ENCODE measurements around the gene CRACDL.

Gene CRACDL

GRCh38 chr2:98786179-98786578, 149.8 kb downstream of the CRACDL start:
- in situ Hi-C loops (cut with HindIII; ENCODE audit: low sequenced_read_pairs): no loop called here

DNA sequence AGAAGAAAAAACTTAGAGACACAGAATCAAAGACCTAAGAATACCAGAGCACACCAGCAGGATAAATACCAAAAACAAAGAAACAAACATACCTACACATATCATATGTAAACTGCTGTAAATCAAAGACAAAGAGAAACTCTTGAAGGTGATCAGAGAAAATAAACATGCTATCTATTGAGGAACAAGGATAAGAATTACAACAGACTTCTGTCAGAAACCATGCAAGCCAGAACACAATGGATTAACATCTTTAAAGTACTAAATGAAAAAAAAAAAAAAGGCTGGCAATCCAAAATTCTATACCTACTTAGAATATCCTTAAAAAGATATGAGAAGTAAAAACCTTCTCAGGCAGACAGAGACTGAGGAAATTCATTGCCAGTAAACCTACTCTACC, 153.5 kb downstream of the CRACDL start:
- in situ Hi-C loops (cut with HindIII; ENCODE audit: low sequenced_read_pairs): no loop called here

DNA sequence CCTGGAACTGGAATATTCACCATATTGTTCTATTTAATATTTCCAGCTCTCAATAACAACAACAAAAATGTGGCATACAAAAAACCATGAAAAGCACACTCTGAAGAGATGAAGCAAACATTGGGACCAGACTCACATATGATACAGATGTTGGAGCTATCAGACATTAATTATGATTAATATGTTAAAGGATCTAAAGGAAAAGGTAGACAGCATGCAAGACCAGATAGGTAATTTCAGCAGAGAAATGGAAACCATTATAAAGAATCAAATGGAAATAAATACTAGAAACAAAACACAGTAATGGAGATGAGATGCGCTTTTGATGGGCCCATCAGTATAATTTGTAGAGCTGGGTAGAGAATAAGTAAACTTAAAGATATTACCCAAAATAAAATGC, 154.2 kb downstream of the CRACDL start:
- in situ Hi-C loops (cut with HindIII; ENCODE audit: low sequenced_read_pairs): no loop called here

GRCh38 chr2:98778741-98779483, 157.1 kb downstream of the CRACDL start:
- in situ Hi-C loops (cut with HindIII; ENCODE audit: low sequenced_read_pairs): loop anchor here (5.0 kb wide), 1 partner anchor 47 kb away; the partner anchor contains the start of gene MGAT4A

- in situ Hi-C loops (cut with HindIII; ENCODE audit: low sequenced_read_pairs): loop anchor here (5.0 kb wide), 1 partner anchor 46 kb away; the partner anchor contains the start of gene MGAT4A
Observed at GRCh38 chr2:98778151-98778550, 157.9 kb downstream of the CRACDL start.

DNA sequence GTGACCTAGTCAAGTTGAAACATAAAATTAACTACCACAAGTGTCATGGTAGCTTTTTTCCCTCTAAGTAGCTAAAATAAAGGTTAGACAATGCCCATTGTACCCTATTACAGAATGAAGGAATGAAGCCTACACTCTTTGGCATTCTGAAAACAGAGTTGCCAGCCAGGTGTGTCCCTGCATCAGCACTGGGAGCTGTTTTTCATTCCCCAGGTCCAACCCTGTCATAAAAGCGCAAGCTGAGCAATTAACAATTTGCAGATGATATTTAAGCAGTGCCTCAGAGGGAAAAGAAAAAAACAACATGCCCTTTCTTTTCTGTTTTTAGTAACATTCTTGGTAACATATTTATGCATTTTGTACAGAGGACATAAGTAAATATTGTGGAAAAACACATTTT, 158.3 kb downstream of the CRACDL start:
- in situ Hi-C loops (cut with HindIII; ENCODE audit: low sequenced_read_pairs): loop anchor here (5.0 kb wide), 1 partner anchor 45 kb away; the partner anchor contains the start of gene MGAT4A

GRCh38 chr2:98777076-98777475, 158.9 kb downstream of the CRACDL start:
- in situ Hi-C loops (cut with HindIII; ENCODE audit: low sequenced_read_pairs): loop anchor here (5.0 kb wide), 1 partner anchor 45 kb away; the partner anchor contains the start of gene MGAT4A

- in situ Hi-C loops (cut with HindIII; ENCODE audit: low sequenced_read_pairs): loop anchor here (5.0 kb wide), 1 partner anchor 44 kb away; the partner anchor contains the start of gene MGAT4A
Observed at GRCh38 chr2:98776136-98776535, 159.9 kb downstream of the CRACDL start.

DNA sequence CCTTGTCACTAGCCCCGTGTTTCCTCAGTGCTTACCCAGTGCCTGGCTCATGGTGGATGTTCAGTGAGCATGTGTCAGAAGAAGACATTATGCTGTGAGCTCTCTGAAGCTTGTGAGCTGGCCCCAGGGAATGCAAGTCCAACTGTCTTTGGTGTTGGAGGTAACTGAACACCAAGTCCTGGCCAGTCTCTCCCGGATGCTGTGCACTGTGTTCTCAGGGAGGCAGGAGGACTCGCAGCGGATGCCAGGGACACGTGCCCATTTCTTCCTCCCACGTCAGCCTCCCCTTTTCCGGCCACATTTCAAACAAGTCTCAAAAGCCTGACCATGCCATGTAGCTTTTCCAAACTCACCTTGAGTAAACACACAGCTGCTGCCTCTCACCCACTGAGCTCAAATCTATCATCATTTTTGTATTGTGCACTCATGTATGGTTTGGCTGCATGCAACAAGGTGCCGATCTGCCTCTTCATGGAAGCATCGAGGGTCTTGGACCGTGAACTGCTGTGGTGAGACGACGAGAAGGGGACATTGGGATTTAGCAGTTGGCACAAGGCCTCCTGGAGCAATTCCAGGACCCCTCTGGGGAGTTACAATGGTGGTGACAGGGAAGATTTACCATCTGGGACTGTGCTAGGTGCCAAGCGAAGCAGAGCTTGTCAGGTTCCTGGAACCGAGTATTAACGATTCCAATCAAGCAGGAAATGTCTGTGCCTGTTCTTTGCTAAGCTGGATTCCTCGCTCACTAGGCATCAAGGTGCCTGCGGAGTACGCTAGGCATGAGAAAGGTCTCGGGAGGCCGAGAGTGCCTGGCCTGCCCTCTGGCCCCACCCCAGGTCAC, 160.7 kb downstream of the CRACDL start:
- in situ Hi-C loops (cut with HindIII; ENCODE audit: low sequenced_read_pairs): loop anchor here (5.0 kb wide), 1 partner anchor 43 kb away; the partner anchor contains the start of gene MGAT4A

DNA sequence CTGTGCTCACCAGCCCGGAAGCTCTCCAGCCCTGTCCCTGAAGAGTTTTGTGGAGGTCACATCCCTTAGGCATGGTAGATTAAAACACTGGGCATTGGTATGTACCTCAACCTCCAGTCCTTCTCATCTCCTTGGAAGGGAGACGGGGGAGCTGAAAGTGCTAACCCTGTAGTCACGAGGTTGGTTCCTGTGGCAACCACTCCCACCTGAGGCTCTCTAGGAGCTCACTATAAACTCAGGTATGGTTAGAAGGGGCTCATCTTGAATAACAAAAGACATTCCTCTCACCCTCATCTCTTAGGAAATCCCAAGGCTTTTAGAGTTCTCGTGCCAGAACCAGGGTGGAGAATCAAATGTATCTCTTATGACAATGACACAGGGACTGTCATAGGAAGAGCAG, 162.1 kb downstream of the CRACDL start:
- in situ Hi-C loops (cut with HindIII; ENCODE audit: low sequenced_read_pairs): no loop called here

GRCh38 chr2:98773169-98773568, 162.9 kb downstream of the CRACDL start:
- in situ Hi-C loops (cut with HindIII; ENCODE audit: low sequenced_read_pairs): no loop called here

- in situ Hi-C loops (cut with HindIII; ENCODE audit: low sequenced_read_pairs): no loop called here
Observed at GRCh38 chr2:98772536-98772935, 163.5 kb downstream of the CRACDL start.

DNA sequence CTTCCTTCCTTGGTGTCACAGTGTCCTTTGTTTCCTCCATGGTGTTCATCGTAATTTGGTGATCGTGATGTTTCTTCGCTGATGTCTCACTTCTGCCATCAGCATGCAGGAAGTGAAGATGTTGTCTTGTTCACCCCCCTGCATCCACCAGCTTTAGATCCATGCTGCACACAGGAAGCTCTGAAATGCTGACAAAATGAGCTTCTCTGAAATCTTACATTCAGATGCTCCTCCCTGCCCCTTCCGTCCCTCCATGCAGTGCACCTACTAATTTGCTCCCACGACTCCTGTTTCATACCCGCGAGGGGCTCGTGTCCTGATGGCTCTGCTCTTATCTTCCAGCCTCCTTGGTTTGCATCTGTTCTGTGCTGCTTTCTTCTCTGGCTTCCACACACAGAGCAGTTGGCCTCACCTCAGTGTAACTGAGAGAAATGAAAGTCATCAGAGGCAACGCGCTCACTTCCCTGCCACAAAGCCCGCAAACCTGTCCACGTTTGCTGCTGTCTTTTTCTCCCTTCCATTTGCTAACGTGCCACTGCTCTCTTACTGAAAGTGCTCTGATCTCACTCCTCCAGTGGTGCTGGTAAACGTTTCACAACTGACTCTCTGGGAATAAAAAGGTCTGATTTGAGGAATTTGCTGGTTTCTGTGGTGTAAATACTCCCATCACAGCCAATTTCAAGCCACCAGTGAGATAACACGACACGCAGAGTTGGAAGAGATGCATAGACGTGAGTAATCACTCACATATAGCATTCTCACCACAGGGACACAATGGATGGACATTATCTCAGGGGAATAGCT, 164.1 kb downstream of the CRACDL start:
- in situ Hi-C loops (cut with HindIII; ENCODE audit: low sequenced_read_pairs): no loop called here

GRCh38 chr2:98771264-98771663, 164.8 kb downstream of the CRACDL start:
- in situ Hi-C loops (cut with HindIII; ENCODE audit: low sequenced_read_pairs): no loop called here

DNA sequence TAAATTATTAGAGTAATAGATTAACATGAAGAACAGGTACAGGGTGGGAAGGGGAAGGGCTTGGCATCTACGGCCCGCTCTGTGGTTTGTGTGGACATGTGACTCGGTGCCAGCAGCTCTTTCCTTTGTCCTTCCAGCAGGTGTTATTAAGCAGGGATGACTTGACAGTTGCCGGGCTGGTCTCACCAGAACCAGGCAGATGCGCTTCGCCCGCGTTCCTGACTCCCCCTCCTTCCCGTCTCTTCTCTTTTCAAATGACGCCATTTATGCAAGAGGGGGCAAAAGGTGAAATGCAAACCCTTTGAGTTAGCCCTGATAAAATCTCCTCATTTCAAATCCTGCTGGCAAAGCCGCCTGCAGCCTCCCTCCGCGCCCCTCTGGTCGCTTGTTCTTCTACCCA, 166.2 kb downstream of the CRACDL start:
- in situ Hi-C loops (cut with HindIII; ENCODE audit: low sequenced_read_pairs): no loop called here

GRCh38 chr2:98769114-98769476, 166.9 kb downstream of the CRACDL start:
- in situ Hi-C loops (cut with HindIII; ENCODE audit: low sequenced_read_pairs): no loop called here

- in situ Hi-C loops (cut with HindIII; ENCODE audit: low sequenced_read_pairs): no loop called here
Observed at GRCh38 chr2:98768384-98769113, 167.5 kb downstream of the CRACDL start.

GRCh38 chr2:98764499-98764898, 171.5 kb downstream of the CRACDL start:
- in situ Hi-C loops (cut with HindIII; ENCODE audit: low sequenced_read_pairs): no loop called here

DNA sequence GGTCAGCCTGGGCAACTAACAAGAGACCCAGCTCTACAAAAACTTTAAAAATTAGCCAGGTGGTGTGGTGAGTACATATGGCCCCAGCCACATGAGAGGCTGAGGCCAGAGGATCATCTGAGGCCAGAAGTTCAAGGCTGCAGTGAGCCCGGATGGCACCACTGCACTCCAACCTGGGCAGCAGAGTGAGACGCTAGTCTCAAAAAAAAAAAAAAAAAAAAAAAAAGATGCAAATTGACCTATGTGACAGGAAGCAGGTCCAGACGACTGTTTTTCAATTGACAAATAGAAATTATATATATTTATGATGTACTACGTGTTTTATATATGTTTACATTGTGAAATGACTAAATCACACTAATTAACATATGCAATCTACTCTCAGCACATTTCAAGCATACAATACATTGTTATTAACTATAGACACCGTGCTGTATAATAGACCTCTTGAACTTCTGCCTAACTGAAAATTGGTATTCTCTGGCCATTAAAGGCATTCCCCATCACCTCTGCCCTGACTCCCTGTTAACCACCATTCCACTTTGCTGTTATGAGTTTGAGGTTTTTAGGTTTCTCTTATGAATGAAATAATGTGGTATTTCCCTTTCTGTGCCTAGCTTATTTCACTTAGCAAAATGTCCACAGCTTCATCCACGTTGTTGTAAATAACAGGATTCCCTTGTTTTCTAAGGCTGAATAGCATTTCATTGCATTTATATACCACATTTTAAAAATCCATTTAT, 172.6 kb downstream of the CRACDL start:
- in situ Hi-C loops (cut with HindIII; ENCODE audit: low sequenced_read_pairs): no loop called here

DNA sequence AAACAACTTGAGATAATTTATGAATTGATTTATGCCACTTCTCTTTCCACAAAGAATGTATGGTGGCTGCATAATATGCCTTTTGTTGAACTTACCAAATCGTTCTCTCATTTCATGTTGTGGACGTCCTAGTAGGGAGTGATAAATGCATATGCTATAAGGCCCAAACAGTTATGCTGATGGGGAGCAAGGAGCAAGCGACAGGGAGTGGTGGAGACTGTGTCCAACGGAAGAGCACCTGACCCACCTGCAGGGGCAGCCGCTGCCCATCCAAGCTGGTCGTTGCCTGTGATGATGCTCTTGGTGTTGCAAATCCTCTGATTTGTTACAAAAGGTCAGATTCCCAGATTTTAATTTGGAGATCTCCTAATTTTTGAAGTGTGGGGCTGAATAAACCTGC, 174.1 kb downstream of the CRACDL start:
- in situ Hi-C loops (cut with HindIII; ENCODE audit: low sequenced_read_pairs): no loop called here

All from endothelial cell of hepatic sinusoid (primary cell).